H9 (cell line): Measurements from ENCODE around the gene TMCC3. TPM values are rescaled to one million over a fixed set of nuclear protein-coding genes. Genes with fewer than 3 reads are reported as not detected.

Source experiments
- DNase-seq: peaks from one replicate; pipeline ENCODE4 v3.0.0-alpha.2; 2017
- H2AFZ ChIP-seq: one replicate; pipeline ENCODE4 v1.6.1; 2013; ENCODE audit warnings: mild to moderate bottlenecking, low read length, control low read depth, moderate library complexity
- H2AK5ac ChIP-seq: 2 replicates; pipeline ENCODE4 v1.6.1; 2013; ENCODE audit warnings: low read length, control low read depth, mixed read lengths; ENCODE audit not compliant: insufficient read length
- H2BK120ac ChIP-seq: one replicate; pipeline ENCODE4 v1.6.1; 2013; ENCODE audit warnings: low read depth, mild to moderate bottlenecking, low read length, control low read depth, inconsistent platforms; ENCODE audit not compliant: poor library complexity, severe bottlenecking
- H2BK12ac ChIP-seq: 2 replicates; pipeline ENCODE4 v1.6.1; 2013; ENCODE audit warnings: low read length, control low read depth, mixed read lengths, low read depth; ENCODE audit not compliant: insufficient read length
- H2BK15ac ChIP-seq: 2 replicates; pipeline ENCODE4 v1.6.1; 2013; ENCODE audit warnings: low read depth, low read length, control low read depth
- H2BK20ac ChIP-seq: one replicate; pipeline ENCODE4 v1.6.1; 2013; ENCODE audit warnings: low read depth, mild to moderate bottlenecking, low read length, control low read depth, inconsistent platforms; ENCODE audit not compliant: poor library complexity, severe bottlenecking
- H2BK5ac ChIP-seq: 2 replicates; pipeline ENCODE4 v1.6.1; 2013; ENCODE audit warnings: low read length, control low read depth, mixed read lengths; ENCODE audit not compliant: insufficient read length
- H3K14ac ChIP-seq: 2 replicates; pipeline ENCODE4 v1.6.1; 2013; ENCODE audit warnings: low read length, control low read depth; ENCODE audit not compliant: insufficient read depth
- H3K18ac ChIP-seq: 2 replicates; pipeline ENCODE4 v1.6.1; 2013; ENCODE audit warnings: low read depth, mild to moderate bottlenecking, mixed read lengths, low read length, control low read depth; ENCODE audit not compliant: insufficient read length
- H3K23ac ChIP-seq: 2 replicates; pipeline ENCODE4 v1.6.1; 2013; ENCODE audit warnings: low read length, control low read depth, mixed read lengths, low read depth; ENCODE audit not compliant: insufficient read length
- H3K23me2 ChIP-seq: 2 replicates; pipeline ENCODE4 v1.6.1; 2013; ENCODE audit warnings: low read depth, mild to moderate bottlenecking, mixed read lengths, low read length, control low read depth; ENCODE audit not compliant: insufficient read length, poor library complexity, severe bottlenecking
- H3K27ac ChIP-seq: 2 replicates; pipeline ENCODE4 v1.5.1; 2013; ENCODE audit warnings: low read length, control low read depth, mixed read lengths, low read depth; ENCODE audit not compliant: insufficient read length
- H3K27me3 ChIP-seq: 2 replicates; pipeline ENCODE4 v1.6.1; 2013; ENCODE audit warnings: low read length, control low read depth, inconsistent platforms; ENCODE audit not compliant: insufficient read depth
- H3K4ac ChIP-seq: 2 replicates; pipeline ENCODE4 v1.6.1; 2013; ENCODE audit warnings: low read depth, mild to moderate bottlenecking, control low read depth, inconsistent platforms, low read length, moderate library complexity
- H3K4me1 ChIP-seq: 2 replicates; pipeline ENCODE4 v1.6.1; 2013; ENCODE audit warnings: low read length, control low read depth, inconsistent platforms; ENCODE audit not compliant: insufficient read depth
- H3K4me2 ChIP-seq: 2 replicates; pipeline ENCODE4 v1.6.1; 2013; ENCODE audit warnings: low read length, control low read depth, mixed read lengths; ENCODE audit not compliant: insufficient read length, insufficient read depth
- H3K56ac ChIP-seq: 2 replicates; pipeline ENCODE4 v1.6.1; 2013; ENCODE audit warnings: low read depth, mild to moderate bottlenecking, mixed read lengths, low read length, control low read depth; ENCODE audit not compliant: insufficient read length
- H3K79me1 ChIP-seq: 2 replicates; pipeline ENCODE4 v1.6.1; 2013; ENCODE audit warnings: low read depth, mild to moderate bottlenecking, moderate library complexity, low read length, control low read depth, inconsistent platforms; ENCODE audit not compliant: insufficient read depth, poor library complexity, severe bottlenecking
- H3K79me2 ChIP-seq: 2 replicates; pipeline ENCODE4 v1.6.1; 2013; ENCODE audit warnings: low read length, control low read depth, inconsistent platforms; ENCODE audit not compliant: insufficient read depth
- H3K9ac ChIP-seq: 2 replicates; pipeline ENCODE4 v1.6.1; 2013; ENCODE audit warnings: low read length, control low read depth, mixed read lengths; ENCODE audit not compliant: insufficient read length; ENCODE audit errors: extremely low read depth
- H3K9me3 ChIP-seq: one replicate; pipeline ENCODE4 v1.6.1; 2013; ENCODE audit warnings: low read depth, low read length, inconsistent platforms; ENCODE audit not compliant: control insufficient read depth
- H3T11ph ChIP-seq: one replicate; pipeline ENCODE4 v1.6.1; 2013; ENCODE audit warnings: mild to moderate bottlenecking, low read length, control low read depth, inconsistent platforms
- H4K20me1 ChIP-seq: one replicate; pipeline ENCODE4 v1.6.1; 2013; ENCODE audit not compliant: control insufficient read depth, insufficient read length, insufficient read depth
- H4K5ac ChIP-seq: 2 replicates; pipeline ENCODE4 v1.6.1; 2013; ENCODE audit warnings: low read depth, mild to moderate bottlenecking, mixed read lengths, low read length, control low read depth; ENCODE audit not compliant: insufficient read length
- H4K8ac ChIP-seq: replicated peaks from 2 replicates; pipeline ENCODE4 v1.6.1; 2013; ENCODE audit warnings: low read length, control low read depth, mixed read lengths, low read depth; ENCODE audit not compliant: insufficient read length
- H4K91ac ChIP-seq: 2 replicates; pipeline ENCODE4 v1.6.1; 2013; ENCODE audit warnings: low read depth, mild to moderate bottlenecking, moderate library complexity, mixed read lengths, low read length, control low read depth; ENCODE audit not compliant: insufficient read length
- H3K27ac Mint-ChIP-seq, 3 experiments: 2 replicates in 2 of 3; 3 replicates in 1 of 3; pipeline ENCODE4 v1.8.0; 2020 to 2021; ENCODE audit warnings: mixed read lengths in 3 of 3, mild to moderate bottlenecking in 1 of 3, moderate library complexity in 1 of 3
- H3K27me3 Mint-ChIP-seq: 2 replicates; pipeline ENCODE4 v1.8.0; 2021; ENCODE audit warnings: low read depth, mild to moderate bottlenecking, moderate library complexity, mixed read lengths
- H3K36me3 Mint-ChIP-seq, 3 experiments: 2 replicates in 2 of 3; 3 replicates in 1 of 3; pipeline ENCODE4 v1.8.0; 2020 to 2021; ENCODE audit warnings: low read depth in 3 of 3, mixed read lengths in 3 of 3; ENCODE audit not compliant: insufficient read depth in 1 of 3
- H3K4me1 Mint-ChIP-seq, 2 experiments: 2 replicates each; pipeline ENCODE4 v1.8.0; 2020; ENCODE audit warnings: mixed read lengths in 2 of 2
- H3K4me3 Mint-ChIP-seq, 2 experiments: 2 replicates in 1 of 2; 3 replicates in 1 of 2; pipeline ENCODE4 v1.8.0; 2020 to 2021; ENCODE audit warnings: mild to moderate bottlenecking in 2 of 2, mixed read lengths in 2 of 2, moderate library complexity in 1 of 2
- H3K9me3 Mint-ChIP-seq, 2 experiments: 2 replicates in 1 of 2; 3 replicates in 1 of 2; pipeline ENCODE4 v1.8.0; 2020; ENCODE audit warnings: mild to moderate bottlenecking in 2 of 2, mixed read lengths in 2 of 2, moderate library complexity in 1 of 2
- CTCF ChIP-seq: fragments of 200-600 bp; sonication (generic); conservative IDR thresholded peaks from 3 replicates; pipeline ENCODE4 v1.8.0; 2021; ENCODE audit warnings: antibody characterized with exemption, mild to moderate bottlenecking
- WGBS: extraction: QIAGEN DNeasy Blood & Tissue Kit; methylation state at CpG from one replicate; pipeline ENCODE4 v1.1.7; 2013; ENCODE audit warnings: missing lambda C conversion rate, low lambda C conversion rate, mixed read lengths; ENCODE audit not compliant: insufficient read length; ENCODE audit errors: extremely low coverage; 5-methylcytosine and 5-hydroxymethylcytosine counted together
- total RNA-seq: library from RNA; stranded (reverse); gene quantifications from 2 replicates; pipeline ENCODE4 v1.2.1, GENCODE V29; 2021

The TMCC3 gene
- total RNA-seq, 1 experiment from 2014 or later: 0.87 TPM

- Histone ChIP-seq H2BK12ac (no peak overlapping the region), H3K4ac (no peak overlapping the region), H3K9ac (no peak overlapping the region), H4K5ac (no peak overlapping the region), H4K8ac (no peak overlapping the region), H4K91ac (no peak overlapping the region), H3K27ac (no peak overlapping the region), H2BK20ac (no peak overlapping the region), H3K27me3 (no peaks in the 10 kb centered on the region), H3K4me2 (no peak overlapping the region), H3K9me3 (no peaks in the 10 kb centered on the region), H3K14ac (no peak overlapping the region), H2BK15ac (no peak overlapping the region), H3K23me2 (no peaks in the 10 kb centered on the region), H2AK5ac (no peak overlapping the region), H3T11ph (no peak overlapping the region), H2BK5ac (no peak overlapping the region), H2AFZ (no peak overlapping the region), H3K79me2 (no peaks in the 10 kb centered on the region), H3K18ac (no peak overlapping the region), H3K56ac (no peak overlapping the region), H3K4me1 (no peaks in the 10 kb centered on the region), H2BK120ac (no peak overlapping the region), H3K79me1 (no peaks in the 10 kb centered on the region), H4K20me1 (no peaks in the 10 kb centered on the region), H3K23ac (no peak overlapping the region)
- no CpG with 5 or more reads among the region's 2 CpGs for WGBS
- Mint-ChIP-seq H3K4me1 (peaks cover 0 to 3% of the 10 kb centered on the region in 2 experiments; a peak in 2 of 4 replicates), H3K27me3 (no peaks in the 10 kb centered on the region; the same call in none of the 2 replicates), H3K4me3 (no peak overlapping the region), H3K27ac (no peak overlapping the region), H3K9me3 (no peaks in the 10 kb centered on the region), H3K36me3 (no peaks in the 10 kb centered on the region)
- no peak for TF ChIP-seq CTCF
- no peak for DNase-seq
These were observed 15.8 kb upstream of the TMCC3 start for GRCh38 chr12:94666158-94666557.
